Measurements from ENCODE around the gene GMDS. TPM values are rescaled to one million over a fixed set of nuclear protein-coding genes. Genes with fewer than 3 reads are reported as not detected.
"Not testable (repeated sequence)": the region's sequence is repeated elsewhere in the genome, so short reads cannot be mapped to it uniquely, and the experiment has no call there.

GMDS gene
- total RNA-seq, 2 experiments from 2014 or later, result 33.2 to 33.5 TPM

DNA sequence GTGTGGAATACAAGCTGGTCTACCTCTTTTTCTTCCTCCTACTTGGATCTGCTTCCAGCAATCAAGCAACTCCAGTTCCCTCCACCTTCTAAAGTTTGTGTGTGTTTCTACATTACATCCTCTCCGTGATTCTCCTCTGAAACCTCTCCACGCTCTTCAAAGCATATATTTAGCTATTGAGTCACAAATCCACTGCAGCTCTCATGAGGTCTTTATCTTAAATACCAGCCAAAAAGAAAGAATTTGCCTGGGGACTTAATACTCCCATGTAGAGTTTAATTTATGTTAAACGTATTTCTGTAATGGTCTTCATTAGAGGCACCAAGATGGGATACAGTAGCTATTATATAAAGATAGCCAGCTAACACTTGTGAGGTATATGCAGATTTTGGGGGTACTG, 557.0 kb downstream of the GMDS start:
- ChIA-PET POLR2A (no interaction called here), CTCF (interaction anchor here (0.6 to 0.7 kb wide), 2 partner anchors 114 to 163 kb away, joined by 3 read pairs; no protein-coding TSS in a partner anchor)
- Mint-ChIP-seq H3K27ac (no peak overlapping the region), H3K27me3 (no peaks in the 10 kb centered on the region), H3K4me3 (no peak overlapping the region), H3K9me3 (ENCODE audit: low read depth) (peaks cover 4% of the 10 kb centered on the region), H3K36me3 (ENCODE audit: low read depth) (no peaks in the 10 kb centered on the region), H3K4me1 (no peaks in the 10 kb centered on the region)
- DNase-seq (no peak), ATAC-seq (no peak)
- intact Hi-C loops (cut with DNase I, micrococcal nuclease), result no loop called here

DNA sequence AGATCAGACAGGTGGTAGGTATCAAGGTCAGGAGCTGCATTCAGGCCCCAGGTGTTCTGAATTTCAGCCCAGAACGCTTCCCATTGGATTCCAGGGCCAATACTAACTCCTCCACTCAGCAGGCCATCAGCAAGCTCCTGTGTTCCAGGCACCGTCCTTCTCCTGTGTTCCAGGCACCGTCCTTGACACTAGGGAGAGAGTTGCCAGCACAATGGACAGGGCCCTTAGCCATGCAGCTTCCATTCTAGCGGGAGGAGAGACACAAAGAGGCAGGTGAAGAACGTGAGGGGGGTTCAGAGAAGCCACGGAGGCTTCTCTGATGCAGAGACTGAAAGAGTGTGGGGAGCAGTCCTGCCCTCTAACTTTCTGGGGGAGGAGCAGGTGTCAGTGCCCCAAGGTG, 558.0 kb downstream of the GMDS start:
- Mint-ChIP-seq H3K27me3 (no peaks in the 10 kb centered on the region), H3K4me1 (no peaks in the 10 kb centered on the region), H3K36me3 (ENCODE audit: low read depth) (no peaks in the 10 kb centered on the region), H3K27ac (no peak overlapping the region), H3K4me3 (no peak overlapping the region), H3K9me3 (ENCODE audit: low read depth) (no peaks in the 10 kb centered on the region)
- POLR2A ChIA-PET, result no interaction called here
- DNase-seq (no peak), ATAC-seq (no peak)
- CTCF ChIA-PET, result interaction anchor here (1.3 kb wide), 1 partner anchor 14 kb away, joined by 3 read pairs; no protein-coding TSS in a partner anchor
- intact Hi-C loops (cut with DNase I, micrococcal nuclease), result no loop called here

DNA sequence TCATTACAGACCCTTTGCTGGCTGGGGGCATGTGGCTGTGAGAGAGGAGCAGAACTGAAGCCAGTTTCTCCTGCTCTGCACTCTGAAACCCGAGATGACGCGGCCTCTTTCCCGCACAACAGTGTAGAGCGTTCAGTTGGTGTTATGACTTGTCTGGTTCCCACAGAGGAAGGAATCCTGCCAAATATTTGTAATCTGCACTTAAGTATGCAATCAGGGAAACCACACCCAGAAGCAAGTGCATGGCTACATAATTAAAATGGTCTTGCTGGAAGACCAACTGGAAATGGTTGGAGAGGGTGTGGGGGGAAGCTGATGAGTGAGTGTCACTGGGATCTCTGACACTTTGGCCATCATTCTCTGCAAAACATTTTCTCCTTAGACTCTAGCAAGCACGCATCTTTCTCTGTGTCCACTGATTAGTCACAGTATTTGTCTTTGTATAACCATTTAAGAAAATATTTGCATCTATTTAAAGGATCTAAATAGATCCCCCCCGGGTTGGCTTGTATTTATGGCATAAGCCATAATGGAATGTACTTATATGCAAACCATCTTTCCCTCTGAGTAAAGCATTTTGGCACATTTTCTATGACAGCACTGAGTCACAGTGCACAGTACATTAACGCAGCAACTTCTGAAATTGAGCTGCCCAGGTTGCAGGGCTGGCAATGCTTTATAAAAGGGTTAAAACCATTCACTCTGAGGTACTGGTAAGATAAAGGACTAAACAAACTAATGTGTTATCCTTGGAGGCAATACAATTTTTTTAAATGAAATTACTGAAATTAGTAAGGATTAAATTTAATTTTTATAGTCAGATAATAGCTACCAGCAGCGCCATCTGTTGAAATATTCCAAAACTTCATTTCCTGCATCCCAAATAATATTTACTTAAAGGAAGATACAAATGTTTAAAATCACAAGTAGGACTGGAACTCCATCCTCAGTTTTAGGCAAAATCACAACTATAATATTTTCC, 559.0 kb downstream of the GMDS start:
- H3K36me3 Mint-ChIP-seq (ENCODE audit: low read depth), result no peaks in the 10 kb centered on the region
- no peaks in the 10 kb centered on the region for H3K4me1 Mint-ChIP-seq
- ATAC-seq (no peak), DNase-seq (no peak)
- no peak overlapping the region for H3K27ac Mint-ChIP-seq
- ChIA-PET POLR2A (no interaction called here), CTCF (interaction anchor here (1.3 to 2.0 kb wide), 2 partner anchors 11 to 13 kb away, joined by 3 to 4 read pairs; no protein-coding TSS in a partner anchor)
- no peaks in the 10 kb centered on the region for H3K9me3 Mint-ChIP-seq (ENCODE audit: low read depth)
- H3K27me3 Mint-ChIP-seq, result no peaks in the 10 kb centered on the region
- intact Hi-C loops (cut with DNase I, micrococcal nuclease), result no loop called here
- H3K4me3 Mint-ChIP-seq, result no peak overlapping the region

GRCh38 chr6:1679688-1680068, 565.7 kb downstream of the GMDS start:
- no peaks in the 10 kb centered on the region for H3K27me3 Mint-ChIP-seq
- no peak overlapping the region for H3K4me3 Mint-ChIP-seq
- ChIA-PET POLR2A (no interaction called here), CTCF (no interaction called here)
- H3K9me3 Mint-ChIP-seq (ENCODE audit: low read depth), result no peaks in the 10 kb centered on the region
- no peaks in the 10 kb centered on the region for H3K4me1 Mint-ChIP-seq
- H3K36me3 Mint-ChIP-seq (ENCODE audit: low read depth), result no peaks in the 10 kb centered on the region
- H3K27ac Mint-ChIP-seq, result no peak overlapping the region
- no peak for ATAC-seq
- intact Hi-C loops (cut with DNase I, micrococcal nuclease), result no loop called here
- DNase-seq, result no peak

- intact Hi-C loops (cut with DNase I, micrococcal nuclease), result no loop called here
- ATAC-seq, result no peak
These were observed 566.2 kb downstream of the GMDS start for GRCh38 chr6:1679031-1679687.

DNA sequence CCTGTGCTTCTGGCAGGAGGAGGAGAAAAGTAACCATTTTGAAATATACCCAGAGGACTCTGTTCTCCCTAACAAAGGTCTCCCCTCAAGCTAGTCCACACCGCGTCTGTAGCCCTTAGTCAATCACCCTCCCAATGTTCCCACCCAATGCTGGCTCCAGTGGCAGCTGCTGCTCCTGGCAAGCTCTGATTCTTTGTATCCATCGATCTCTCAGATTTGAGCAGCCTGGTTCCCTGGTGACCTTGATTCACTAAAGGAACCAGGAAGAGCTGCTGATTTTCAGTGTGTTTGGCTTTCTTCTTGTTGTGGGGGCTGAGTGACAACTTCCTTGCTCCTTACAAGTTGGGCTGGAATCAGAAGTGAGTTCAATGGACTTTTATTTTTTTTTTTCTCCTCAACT, 567.2 kb downstream of the GMDS start:
- ChIA-PET CTCF (no interaction called here), POLR2A (no interaction called here)
- no peak for ATAC-seq
- intact Hi-C loops (cut with DNase I, micrococcal nuclease), result no loop called here
- Mint-ChIP-seq H3K27ac (no peak overlapping the region), H3K4me3 (no peak overlapping the region), H3K9me3 (ENCODE audit: low read depth) (no peaks in the 10 kb centered on the region), H3K4me1 (no peaks in the 10 kb centered on the region), H3K27me3 (no peaks in the 10 kb centered on the region), H3K36me3 (ENCODE audit: low read depth) (no peaks in the 10 kb centered on the region)
- DNase-seq, result no peak

More at GRCh38 chr6:1679031-1679687, 566.2 kb downstream of the GMDS start:
- Mint-ChIP-seq H3K4me1 (no peaks in the 10 kb centered on the region), H3K36me3 (ENCODE audit: low read depth) (no peaks in the 10 kb centered on the region), H3K9me3 (ENCODE audit: low read depth) (no peaks in the 10 kb centered on the region), H3K27me3 (no peaks in the 10 kb centered on the region), H3K4me3 (no peak overlapping the region), H3K27ac (no peak overlapping the region)
- POLR2A ChIA-PET, result no interaction called here
- DNase-seq, result no peak
- CTCF ChIA-PET, result no interaction called here

GRCh38 chr6:1672379-1672778, 573.0 kb downstream of the GMDS start:
- no peak for ATAC-seq
- H3K4me3 Mint-ChIP-seq, result no peak overlapping the region

GRCh38 chr6:1670711-1671462, 574.5 kb downstream of the GMDS start:
- Mint-ChIP-seq H3K4me1 (no peaks in the 10 kb centered on the region), H3K4me3 (no peak overlapping the region), H3K36me3 (ENCODE audit: low read depth) (no peaks in the 10 kb centered on the region), H3K27ac (no peak overlapping the region), H3K27me3 (no peaks in the 10 kb centered on the region), H3K9me3 (ENCODE audit: low read depth) (no peaks in the 10 kb centered on the region)
- no peak for ATAC-seq
- DNase-seq, result no peak
- intact Hi-C loops (cut with DNase I, micrococcal nuclease), result no loop called here
- ChIA-PET CTCF (interaction anchor here (1.1 kb wide), 1 partner anchor 13 kb away, joined by 3 read pairs; no protein-coding TSS in a partner anchor), POLR2A (no interaction called here)

More at GRCh38 chr6:1672379-1672778, 573.0 kb downstream of the GMDS start:
- no peaks in the 10 kb centered on the region for H3K9me3 Mint-ChIP-seq (ENCODE audit: low read depth)
- H3K4me1 Mint-ChIP-seq, result no peaks in the 10 kb centered on the region
- intact Hi-C loops (cut with DNase I, micrococcal nuclease), result no loop called here
- ChIA-PET CTCF (no interaction called here), POLR2A (no interaction called here)
- H3K27me3 Mint-ChIP-seq, result no peaks in the 10 kb centered on the region
- no peak overlapping the region for H3K27ac Mint-ChIP-seq
- no peaks in the 10 kb centered on the region for H3K36me3 Mint-ChIP-seq (ENCODE audit: low read depth)
- DNase-seq, result no peak

DNA sequence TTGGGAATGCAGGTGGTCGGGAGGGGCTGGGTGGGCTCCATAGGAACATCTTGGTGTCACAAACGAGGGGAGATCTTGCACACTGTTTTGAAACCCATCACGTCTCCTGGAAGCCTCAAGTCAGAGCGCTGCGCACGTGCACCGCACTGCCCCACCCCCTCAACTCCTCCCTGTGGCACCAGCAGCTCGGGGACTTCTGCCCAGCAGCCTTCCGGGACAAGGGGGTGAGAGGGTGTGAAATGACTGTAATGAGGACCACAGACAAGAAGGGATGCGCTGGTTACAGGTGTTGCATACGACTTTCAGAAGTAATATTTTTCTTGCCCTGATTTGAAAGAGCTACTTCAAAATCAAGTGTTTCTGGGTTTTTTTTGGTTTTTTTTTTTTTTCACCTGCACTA, 575.4 kb downstream of the GMDS start:
- H3K4me1 Mint-ChIP-seq, result no peaks in the 10 kb centered on the region
- ChIA-PET CTCF (interaction anchor here (0.8 kb wide), 1 partner anchor 15 kb away, joined by 3 read pairs; no protein-coding TSS in a partner anchor), POLR2A (no interaction called here)

GRCh38 chr6:1668456-1668855, 576.9 kb downstream of the GMDS start:
- intact Hi-C loops (cut with DNase I, micrococcal nuclease); DNase-seq; H3K27me3 Mint-ChIP-seq; ATAC-seq; H3K9me3 Mint-ChIP-seq (ENCODE audit: low read depth); H3K36me3 Mint-ChIP-seq (ENCODE audit: low read depth); H3K4me1 Mint-ChIP-seq; H3K27ac Mint-ChIP-seq; POLR2A ChIA-PET; H3K4me3 Mint-ChIP-seq; CTCF ChIA-PET: not testable (repeated sequence)

More for the DNA sequence above, 575.4 kb downstream of the GMDS start:
- no peaks in the 10 kb centered on the region for H3K27me3 Mint-ChIP-seq
- intact Hi-C loops (cut with DNase I, micrococcal nuclease), result no loop called here
- H3K4me3 Mint-ChIP-seq, result no peak overlapping the region
- no peak overlapping the region for H3K27ac Mint-ChIP-seq
- H3K36me3 Mint-ChIP-seq (ENCODE audit: low read depth), result no peaks in the 10 kb centered on the region
- no peaks in the 10 kb centered on the region for H3K9me3 Mint-ChIP-seq (ENCODE audit: low read depth)
- ATAC-seq, result no peak
- DNase-seq, result no peak

- ChIA-PET POLR2A (no interaction called here), CTCF (no interaction called here)
- ATAC-seq, result no peak
- intact Hi-C loops (cut with DNase I, micrococcal nuclease), result no loop called here
- Mint-ChIP-seq H3K36me3 (ENCODE audit: low read depth) (no peaks in the 10 kb centered on the region), H3K9me3 (ENCODE audit: low read depth) (no peaks in the 10 kb centered on the region), H3K4me3 (no peak overlapping the region), H3K4me1 (no peaks in the 10 kb centered on the region), H3K27me3 (no peaks in the 10 kb centered on the region), H3K27ac (no peak overlapping the region)
- DNase-seq, result no peak
These were observed 577.6 kb downstream of the GMDS start for GRCh38 chr6:1667805-1668175.
